HG03039 (cell line): ENCODE measurements around the gene MAMSTR.
"Not testable (repeated sequence)": the region's sequence is repeated elsewhere in the genome, so short reads cannot be mapped to it uniquely, and the experiment has no call there.

Source experiments
- ATAC-seq: cut with Tn5 transposase; IDR thresholded peaks from one replicate; pipeline ENCODE4 v1.9.1; 2021; ENCODE audit warnings: mild to moderate bottlenecking, moderate library complexity; ENCODE audit not compliant: unreplicated experiment

MAMSTR gene

GRCh38 chr19:48720251-48720612 lies 707 bp upstream of the MAMSTR start:
- ATAC-seq, result no peak

- no peak for ATAC-seq
These were observed 754 bp downstream of the MAMSTR start for GRCh38 chr19:48718711-48719231.

- ATAC-seq, result not testable (repeated sequence)
These were observed 1.4 kb downstream of the MAMSTR start for GRCh38 chr19:48718106-48718505.

GRCh38 chr19:48716562-48717291 lies 2.8 kb downstream of the MAMSTR start:
- ATAC-seq, result no peak

- no peak for ATAC-seq
These were observed 3.8 kb downstream of the MAMSTR start for GRCh38 chr19:48715681-48716171.

GRCh38 chr19:48714759-48715675 lies 4.5 kb downstream of the MAMSTR start:
- no peak for ATAC-seq

- ATAC-seq, result peak; percentile 83
These were observed 5.4 kb downstream of the MAMSTR start for GRCh38 chr19:48713864-48714755.

GRCh38 chr19:48713041-48713863 lies 6.3 kb downstream of the MAMSTR start:
- no peak for ATAC-seq

- no peak for ATAC-seq
These were observed 8.3 kb downstream of the MAMSTR start for GRCh38 chr19:48711106-48711662.

- no peak for ATAC-seq
These were observed 11.1 kb downstream of the MAMSTR start for GRCh38 chr19:48708471-48708870.

GRCh38 chr19:48705431-48705830 lies 14.1 kb downstream of the MAMSTR start:
- no peak for ATAC-seq

- ATAC-seq, result no peak
These were observed 16.2 kb downstream of the MAMSTR start for GRCh38 chr19:48703316-48703715.

GRCh38 chr19:48702701-48703100 lies 16.8 kb downstream of the MAMSTR start:
- no peak for ATAC-seq

- ATAC-seq, result no peak
These were observed 21.5 kb downstream of the MAMSTR start for GRCh38 chr19:48698046-48698445.

GRCh38 chr19:48696353-48697010 lies 23.0 kb downstream of the MAMSTR start:
- ATAC-seq, result no peak

GRCh38 chr19:48695743-48696352 lies 23.7 kb downstream of the MAMSTR start, which contains the start of gene FUT2:
Gene FUT2 (plus strand): TSS chr19:48695971. CDS start chr19:48702957, 6,986 bp downstream.
- ATAC-seq, result no peak

- not testable (repeated sequence) for ATAC-seq
These were observed 25.9 kb downstream of the MAMSTR start for GRCh38 chr19:48693629-48694028.

- no peak for ATAC-seq
These were observed 30.1 kb downstream of the MAMSTR start for GRCh38 chr19:48689449-48689848.
